ENCODE measurements around the gene PTPRN2.

Gene PTPRN2

GRCh38 chr7:158374586-158374985 lies 213.0 kb downstream of the PTPRN2 start:
- in situ Hi-C loops (cut with HindIII; ENCODE audit: low sequenced_read_pairs): no loop called here

- in situ Hi-C loops (cut with HindIII; ENCODE audit: low sequenced_read_pairs): no loop called here
Observed at GRCh38 chr7:158374146-158374545, 213.5 kb downstream of the PTPRN2 start.

DNA sequence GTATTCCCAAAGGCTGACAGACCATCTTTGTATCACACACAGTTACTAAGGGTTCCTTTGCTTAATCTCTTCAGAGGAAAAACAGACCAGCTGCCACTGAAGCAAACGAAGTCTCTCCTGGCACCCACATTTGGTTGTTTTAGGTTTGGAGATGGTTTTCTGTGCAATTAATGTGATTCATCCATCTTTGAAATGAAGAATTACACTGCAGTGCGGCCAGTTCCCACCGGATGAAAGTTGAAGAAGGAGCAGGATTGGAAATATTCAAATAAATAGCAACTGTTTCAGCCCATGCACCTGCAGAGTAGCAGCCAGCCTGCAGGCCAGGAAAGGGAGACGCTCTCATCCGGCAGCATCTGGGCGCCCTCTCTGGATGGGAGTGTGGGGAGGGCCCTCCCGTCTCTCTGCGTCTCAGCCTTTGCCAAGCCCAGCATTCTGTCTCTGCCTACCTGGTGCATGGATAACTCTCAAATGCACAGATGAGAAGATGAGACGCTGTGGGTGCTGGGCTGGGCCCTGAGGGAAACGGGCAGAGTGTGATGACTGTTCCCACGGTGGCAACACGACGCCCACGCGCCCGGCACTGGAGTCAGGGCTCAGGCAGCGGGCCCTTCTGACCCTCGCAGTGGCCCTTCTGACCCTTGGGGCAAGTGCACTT lies 214.0 kb downstream of the PTPRN2 start:
- in situ Hi-C loops (cut with HindIII; ENCODE audit: low sequenced_read_pairs): no loop called here

DNA sequence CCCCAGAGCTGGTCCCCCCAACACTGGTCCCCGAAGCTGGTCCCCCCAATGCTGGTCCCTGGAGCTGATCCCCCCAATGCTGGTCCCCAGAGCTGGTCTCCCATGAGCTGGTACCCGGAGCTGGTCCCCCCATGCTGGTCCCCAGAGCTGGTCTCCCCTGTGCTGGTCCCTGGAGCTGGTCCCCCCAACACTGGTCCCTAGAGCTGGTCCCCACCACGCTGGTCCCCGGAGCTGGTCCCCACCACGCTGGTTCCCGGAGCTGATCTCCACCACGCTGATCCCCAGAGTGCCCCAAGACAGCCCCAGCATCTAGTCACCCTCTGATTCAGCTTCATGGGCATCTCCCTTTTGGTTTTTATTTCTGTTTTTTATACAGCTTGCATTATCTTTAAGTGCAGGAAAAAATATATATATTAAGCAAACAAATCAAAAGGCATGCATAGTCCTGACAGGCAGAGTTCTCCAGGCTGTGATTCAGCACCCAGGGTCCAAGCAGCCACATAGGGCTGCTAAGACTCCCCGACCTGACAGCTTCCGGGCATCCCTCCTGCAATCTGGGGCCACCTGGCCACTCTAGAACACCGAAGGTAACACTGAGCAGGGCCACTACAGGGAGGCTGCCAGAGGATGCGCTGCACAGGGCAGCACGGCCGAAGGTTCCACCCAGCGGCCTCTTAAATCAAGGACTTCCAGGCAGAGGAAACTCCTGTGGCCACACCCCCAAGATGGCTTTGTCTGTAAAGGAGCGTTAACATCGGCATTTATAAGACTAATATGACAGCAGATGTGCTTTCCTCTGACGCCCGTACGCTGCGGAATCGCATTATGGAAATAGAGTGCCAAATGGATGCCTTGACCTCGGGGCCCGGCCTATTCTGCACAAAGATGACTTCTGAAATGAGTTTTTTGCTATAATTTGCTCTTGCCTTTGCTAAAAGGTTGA lies 215.0 kb downstream of the PTPRN2 start:
- in situ Hi-C loops (cut with HindIII; ENCODE audit: low sequenced_read_pairs): no loop called here

DNA sequence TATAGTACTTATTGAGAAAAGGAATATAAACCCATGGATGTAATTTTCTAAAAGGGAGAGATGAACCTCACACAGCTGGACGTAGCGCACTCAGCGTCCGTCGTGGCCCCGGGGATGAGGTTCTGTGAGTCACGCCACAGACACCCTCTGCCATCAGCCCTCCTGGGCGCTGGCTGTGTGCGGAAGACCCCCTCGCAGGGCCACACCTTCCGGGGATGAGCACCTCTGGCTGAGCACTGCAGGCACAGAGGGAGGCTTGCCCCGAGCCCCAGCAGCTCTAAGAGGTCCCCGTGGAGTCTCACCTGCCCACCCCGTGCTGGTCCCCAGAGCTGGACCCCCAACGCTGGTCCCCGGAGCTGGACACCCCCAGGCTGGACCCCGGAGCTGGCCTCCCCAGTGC lies 215.8 kb downstream of the PTPRN2 start:
- in situ Hi-C loops (cut with HindIII; ENCODE audit: low sequenced_read_pairs): no loop called here

- in situ Hi-C loops (cut with HindIII; ENCODE audit: low sequenced_read_pairs): no loop called here
Observed at GRCh38 chr7:158369866-158370265, 217.8 kb downstream of the PTPRN2 start.

DNA sequence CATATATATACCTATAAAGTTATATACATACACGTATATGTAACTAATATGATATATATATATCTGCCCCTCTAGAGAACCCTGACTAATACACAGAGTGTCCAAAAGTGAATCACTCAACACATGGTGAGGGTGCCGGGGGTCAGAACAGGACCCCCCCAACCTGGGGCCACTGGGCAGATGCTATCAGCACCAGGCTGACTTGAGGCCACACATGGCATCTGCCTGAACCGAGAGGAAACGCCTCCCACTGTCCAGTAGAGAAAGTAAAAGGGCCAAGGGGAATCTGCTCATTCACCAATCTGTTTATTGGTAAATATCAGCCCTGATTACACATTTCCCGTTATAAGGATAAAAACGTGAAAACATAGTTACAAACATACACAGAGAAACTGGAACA lies 218.3 kb downstream of the PTPRN2 start:
- in situ Hi-C loops (cut with HindIII; ENCODE audit: low sequenced_read_pairs): no loop called here

DNA sequence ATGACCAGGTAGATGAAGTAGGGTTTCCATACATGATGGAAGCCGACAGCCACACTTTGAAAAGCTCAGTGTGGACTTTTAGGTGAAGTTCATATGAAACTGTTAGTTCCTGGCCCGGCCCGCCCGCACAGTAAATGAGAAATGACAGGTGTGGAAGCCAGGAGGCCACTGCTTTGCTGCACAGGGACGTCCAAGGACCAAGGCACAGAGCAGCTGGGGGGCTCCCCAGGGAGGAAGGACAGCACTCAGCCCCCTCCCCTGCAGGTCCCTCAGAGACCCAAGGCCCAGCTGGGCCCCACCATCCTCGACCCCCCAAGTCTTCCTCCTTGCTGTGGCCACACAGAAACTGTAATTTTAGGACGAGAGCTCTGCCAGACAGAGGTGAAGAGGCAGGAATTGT lies 219.2 kb downstream of the PTPRN2 start:
- in situ Hi-C loops (cut with HindIII; ENCODE audit: low sequenced_read_pairs): no loop called here

- in situ Hi-C loops (cut with HindIII; ENCODE audit: low sequenced_read_pairs): no loop called here
Observed at GRCh38 chr7:158367634-158367982, 220.0 kb downstream of the PTPRN2 start.

DNA sequence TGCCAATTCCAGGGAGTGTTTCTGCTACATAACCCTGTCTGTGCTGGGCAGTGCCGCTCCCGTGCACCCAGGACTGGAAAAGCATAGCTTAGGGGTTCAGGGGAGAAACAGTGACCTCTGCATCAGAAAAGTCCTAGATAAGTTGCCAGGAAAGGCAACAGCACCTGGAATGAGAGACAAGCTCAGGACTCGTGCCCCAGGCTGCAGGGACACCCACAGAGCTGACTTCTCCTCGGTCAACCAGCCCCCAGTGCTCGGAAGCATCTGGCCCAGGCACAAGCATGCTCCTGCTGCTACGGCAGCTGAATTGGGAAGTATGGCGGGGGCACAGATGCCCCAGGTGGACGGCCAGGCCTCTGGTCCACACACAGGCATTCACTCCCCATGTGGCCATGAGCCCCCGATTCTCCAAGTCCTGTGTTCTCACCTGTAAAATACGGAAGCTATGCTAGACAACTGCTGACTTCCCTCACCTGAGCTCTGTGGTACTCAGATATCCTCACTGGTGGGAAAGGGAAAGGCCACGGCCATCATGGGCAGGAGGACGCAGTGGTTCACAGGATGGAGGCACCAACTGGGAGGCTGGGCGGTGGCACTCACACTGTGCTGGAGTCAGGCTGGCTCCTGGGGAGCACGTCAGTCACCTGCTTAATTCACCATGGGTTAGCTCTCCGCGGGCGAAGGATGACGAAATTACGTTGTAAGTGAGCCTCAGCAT lies 220.5 kb downstream of the PTPRN2 start:
- in situ Hi-C loops (cut with HindIII; ENCODE audit: low sequenced_read_pairs): no loop called here

DNA sequence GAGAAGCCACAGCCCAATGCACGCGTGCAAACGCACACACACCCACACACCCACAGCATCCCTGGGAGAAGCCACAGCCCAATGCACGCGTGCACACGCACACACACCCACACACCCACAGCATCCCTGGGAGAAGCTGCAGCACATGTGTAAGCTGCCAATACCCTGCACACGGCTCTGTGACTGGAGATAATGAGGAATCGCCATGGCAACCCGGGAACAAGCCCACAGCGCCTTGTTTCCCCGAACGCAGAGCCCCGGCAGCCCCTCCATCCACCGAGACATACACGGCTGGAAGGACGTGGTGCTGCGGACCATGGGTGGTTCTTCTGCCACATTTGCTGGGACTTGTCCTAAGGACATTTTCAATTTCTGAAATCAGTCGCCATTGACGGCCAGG lies 221.3 kb downstream of the PTPRN2 start:
- in situ Hi-C loops (cut with HindIII; ENCODE audit: low sequenced_read_pairs): no loop called here

- in situ Hi-C loops (cut with HindIII; ENCODE audit: low sequenced_read_pairs): no loop called here
Observed at GRCh38 chr7:158365267-158365666, 222.4 kb downstream of the PTPRN2 start.

- in situ Hi-C loops (cut with HindIII; ENCODE audit: low sequenced_read_pairs): no loop called here
Observed at GRCh38 chr7:158364451-158364850, 223.2 kb downstream of the PTPRN2 start.

DNA sequence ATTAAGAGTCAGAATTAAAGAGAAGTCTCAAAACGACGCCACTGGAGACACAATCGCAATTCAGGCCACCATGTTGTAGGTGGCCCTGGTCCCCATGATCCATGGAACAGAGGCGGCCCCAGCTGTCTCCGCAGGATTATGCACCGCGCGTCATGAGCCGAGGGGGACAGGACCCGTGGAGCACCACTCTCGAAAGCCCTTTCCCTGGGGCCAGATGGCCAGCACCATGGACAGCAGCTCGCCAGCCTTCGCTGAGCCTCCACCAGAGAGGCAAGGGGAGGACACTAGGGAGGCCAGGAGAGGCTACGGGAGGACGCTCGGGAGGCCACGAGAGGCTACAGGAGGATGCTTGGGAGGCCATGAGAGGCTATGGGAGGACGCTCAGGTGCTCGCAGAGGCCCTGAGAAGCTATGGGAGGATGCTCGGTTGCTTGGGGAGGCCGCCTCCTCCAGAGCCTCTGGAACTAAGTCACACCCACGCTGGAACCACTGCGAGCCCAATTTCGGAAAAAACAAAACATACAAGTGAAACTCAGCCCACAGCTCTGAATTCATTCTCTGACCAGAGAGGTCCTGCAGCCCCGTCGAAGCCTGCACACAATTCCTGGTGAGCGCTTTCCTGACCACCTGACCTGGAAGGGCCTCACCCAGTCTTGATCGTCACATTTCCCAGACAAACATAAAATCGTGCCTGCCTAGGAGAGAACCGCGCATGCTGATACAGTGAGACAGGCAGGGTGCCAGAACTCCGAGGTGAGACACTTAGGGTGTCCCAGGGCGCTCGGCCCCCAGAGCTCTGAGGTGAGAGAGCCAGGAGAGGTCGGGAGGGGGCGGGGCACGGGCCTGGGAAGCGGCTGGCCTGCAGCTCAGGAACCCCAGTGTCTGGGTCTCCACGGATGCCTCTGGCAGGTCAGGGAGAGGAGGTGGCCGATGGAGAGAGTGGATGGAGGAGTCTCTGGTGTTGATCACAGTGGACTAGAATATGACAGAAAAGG lies 224.4 kb downstream of the PTPRN2 start:
- in situ Hi-C loops (cut with HindIII; ENCODE audit: low sequenced_read_pairs): no loop called here

DNA sequence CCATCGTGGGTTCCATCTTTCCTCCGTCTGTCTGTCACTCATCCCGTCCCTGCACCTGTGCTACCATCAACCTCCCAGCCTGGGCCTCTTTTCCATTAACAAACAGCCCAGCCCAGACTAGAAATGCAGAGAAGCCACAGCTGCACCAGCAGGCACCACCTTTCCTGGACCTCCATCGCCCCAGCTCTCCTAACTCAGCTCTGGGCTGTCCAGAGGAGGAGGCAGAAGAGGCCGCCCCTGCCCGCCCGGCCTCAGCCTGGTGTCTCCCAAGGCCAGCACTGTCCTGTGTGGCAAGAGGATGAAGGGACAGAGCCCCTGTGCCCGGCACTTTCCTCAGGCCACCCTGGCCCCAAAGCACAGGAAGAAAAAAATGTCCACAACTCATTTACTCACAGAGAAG lies 225.6 kb downstream of the PTPRN2 start:
- in situ Hi-C loops (cut with HindIII; ENCODE audit: low sequenced_read_pairs): no loop called here

DNA sequence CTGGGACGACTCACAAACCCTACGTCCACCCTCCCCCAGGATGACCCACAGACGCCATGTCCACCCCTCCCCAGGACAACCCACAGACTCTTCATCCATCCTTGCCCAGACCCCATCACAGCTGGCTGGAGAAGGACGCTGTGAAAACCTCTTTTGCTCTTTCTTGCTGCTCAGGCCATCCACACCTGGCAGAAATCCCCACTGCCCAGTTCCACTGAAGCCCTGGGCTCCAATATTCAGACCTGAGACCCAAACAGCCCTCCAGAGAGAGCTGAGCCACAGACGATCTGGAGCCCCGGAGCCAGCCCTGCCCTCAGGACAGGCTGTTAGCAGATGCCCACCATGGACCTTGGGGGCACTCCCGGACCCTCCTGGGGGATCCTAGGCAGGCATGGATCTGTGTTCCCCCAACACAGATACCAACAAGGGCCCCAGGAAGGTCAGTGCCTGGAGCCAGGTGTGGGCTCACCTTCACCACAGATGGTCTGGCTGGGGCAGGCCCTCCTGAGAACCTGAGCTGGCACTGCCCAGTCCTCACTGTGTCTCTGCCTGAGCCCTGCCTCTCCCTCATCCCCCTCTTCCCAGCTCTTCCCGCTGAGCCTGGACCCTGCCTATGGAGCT lies 226.2 kb downstream of the PTPRN2 start:
- in situ Hi-C loops (cut with HindIII; ENCODE audit: low sequenced_read_pairs): no loop called here

DNA sequence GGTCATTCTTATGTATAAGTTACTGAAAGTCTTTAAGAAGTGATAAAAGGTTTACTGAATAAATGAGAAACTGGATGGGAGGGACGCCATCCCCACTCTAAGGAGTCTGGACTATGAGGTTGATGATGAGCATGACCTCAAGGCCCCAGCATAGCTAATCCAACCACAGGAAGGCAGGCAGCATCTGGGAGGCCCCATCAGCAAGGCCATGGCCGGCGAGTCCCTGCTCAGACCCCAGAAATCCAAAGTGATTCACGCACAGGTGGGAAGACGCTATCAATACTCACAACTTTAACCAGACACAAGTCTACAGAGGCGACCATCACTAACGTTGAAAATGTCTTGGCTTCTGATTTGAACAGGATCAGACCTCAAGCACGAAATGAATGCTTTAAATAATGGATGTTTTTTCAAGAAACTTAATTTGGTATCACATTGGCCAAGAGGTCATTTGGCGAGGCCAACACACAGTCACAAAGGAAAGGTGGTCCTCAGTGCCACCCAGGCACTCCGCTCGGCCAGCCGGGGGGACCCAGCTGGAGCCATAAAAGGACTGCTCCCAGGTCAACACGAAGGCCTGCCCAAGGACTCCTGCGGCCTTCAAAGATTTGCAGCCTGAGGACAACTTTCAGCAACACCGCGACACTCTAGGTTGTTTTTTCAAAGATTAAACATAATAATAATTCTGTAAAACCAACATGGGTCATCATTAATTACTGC lies 228.5 kb downstream of the PTPRN2 start:
- in situ Hi-C loops (cut with HindIII; ENCODE audit: low sequenced_read_pairs): loop anchor here (5.0 kb wide), 1 partner anchor 57 kb away; no protein-coding TSS in a partner anchor

DNA sequence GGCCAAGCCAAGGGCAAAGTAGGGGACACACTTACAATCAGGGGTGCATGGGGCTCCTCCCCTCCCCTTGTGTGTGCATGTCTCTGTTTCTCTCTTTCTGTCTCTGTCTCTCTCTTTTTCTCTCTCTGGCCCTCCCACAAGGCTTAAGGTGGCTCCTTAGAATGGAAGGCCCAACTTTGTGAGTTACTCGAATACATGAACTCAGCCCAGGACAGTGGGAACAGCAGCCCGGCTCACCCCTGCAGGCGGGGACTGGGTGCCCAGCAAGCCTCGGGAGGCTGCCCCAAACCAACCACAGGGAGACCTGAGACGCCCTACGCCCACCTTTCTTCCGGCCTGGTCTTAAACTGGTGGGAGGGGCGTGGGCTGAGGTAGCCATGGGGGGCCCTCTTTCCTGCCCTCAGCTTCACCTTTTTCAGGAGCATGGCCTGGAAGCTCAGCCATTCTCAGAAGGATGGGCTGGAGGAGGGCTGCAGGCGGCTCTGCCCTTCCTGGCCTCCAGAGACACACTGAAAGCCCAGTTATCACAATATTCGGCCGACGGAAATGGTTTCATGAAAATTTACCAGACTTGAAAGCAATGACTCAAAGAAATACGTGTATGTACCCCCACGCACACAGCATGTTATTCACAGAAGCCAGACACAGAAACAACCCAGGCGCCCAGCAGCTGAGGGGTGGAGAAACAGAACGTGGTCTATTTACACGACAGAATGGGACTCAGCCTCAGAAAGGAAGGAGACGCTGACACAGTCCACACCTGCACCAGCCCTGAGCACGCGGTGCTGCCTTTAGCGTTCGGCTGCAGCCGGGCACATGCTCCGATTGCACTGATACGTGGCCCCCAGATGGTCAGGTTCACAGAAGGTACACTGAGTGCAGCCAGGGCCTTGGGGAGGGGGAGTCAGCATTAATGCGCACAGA lies 229.5 kb downstream of the PTPRN2 start:
- in situ Hi-C loops (cut with HindIII; ENCODE audit: low sequenced_read_pairs): loop anchor here (5.0 kb wide), 1 partner anchor 56 kb away; no protein-coding TSS in a partner anchor
